GM12864 (cell line): Measurements from ENCODE around the gene ADGRF4.
"Not testable (repeated sequence)": the region's sequence is repeated elsewhere in the genome, so short reads cannot be mapped to it uniquely, and the experiment has no call there.

Source experiments
- DNase-seq: peaks from one replicate; pipeline ENCODE4 v3.0.0-alpha.2; 2011; ENCODE audit warnings: low read depth
- H3K4me3 ChIP-seq: 2 replicates; pipeline ENCODE4 v1.5.1; 2011; ENCODE audit warnings: mild to moderate bottlenecking, low read depth, low read length, control low read depth
- CTCF ChIP-seq: IDR thresholded peaks from 2 replicates; pipeline ENCODE4 v1.5.1; 2011; ENCODE audit warnings: low read depth, mild to moderate bottlenecking, moderate library complexity, low read length, control low read depth, inconsistent platforms; ENCODE audit errors: missing control alignments

The ADGRF4 gene

GRCh38 chr6:47741807-47742206 is 43.4 kb downstream of the ADGRF4 start:
- DNase-seq: no peak
- TF ChIP-seq CTCF: no peak

GRCh38 chr6:47743744-47744143 is 45.4 kb downstream of the ADGRF4 start:
- DNase-seq: no peak
- H3K4me3 ChIP-seq: no peak overlapping the region
- TF ChIP-seq CTCF: no peak

More at GRCh38 chr6:47741807-47742206, 43.4 kb downstream of the ADGRF4 start:
- H3K4me3 ChIP-seq: no peak overlapping the region

GRCh38 chr6:47745269-47745668 is 46.9 kb downstream of the ADGRF4 start:
- DNase-seq, H3K4me3 ChIP-seq: not testable (repeated sequence)

GRCh38 chr6:47749757-47750156 is 51.4 kb downstream of the ADGRF4 start:
- no peak for TF ChIP-seq CTCF
- no peak for DNase-seq
- no peak overlapping the region for H3K4me3 ChIP-seq

GRCh38 chr6:47752801-47753200 is 54.4 kb downstream of the ADGRF4 start:
- TF ChIP-seq CTCF: no peak
- no peak for DNase-seq
- H3K4me3 ChIP-seq: no peak overlapping the region

- no peak overlapping the region for H3K4me3 ChIP-seq
- DNase-seq: no peak
- no peak for TF ChIP-seq CTCF
Observed at GRCh38 chr6:47759364-47759763, 61.0 kb downstream of the ADGRF4 start.

GRCh38 chr6:47762502-47762901 is 64.1 kb downstream of the ADGRF4 start:
- DNase-seq: no peak
- no peak overlapping the region for H3K4me3 ChIP-seq
- TF ChIP-seq CTCF: no peak

GRCh38 chr6:47766445-47766844 is 68.1 kb downstream of the ADGRF4 start:
- DNase-seq: no peak
- no peak overlapping the region for H3K4me3 ChIP-seq
- no peak for TF ChIP-seq CTCF
